Fibroblast of the conjunctiva (primary cell): ENCODE data around the gene KCNIP1.

Experiments
- DNase-seq: peaks from one replicate; pipeline ENCODE4 v3.0.0-alpha.2; 2010; ENCODE audit warnings: low read depth

Gene KCNIP1

GRCh38 chr5:170597872-170598271 lies 94.1 kb downstream of the KCNIP1 start:
- DNase-seq = no peak

GRCh38 chr5:170599756-170600155 lies 95.9 kb downstream of the KCNIP1 start:
- DNase-seq = no peak

- DNase-seq = no peak
These were observed 97.8 kb downstream of the KCNIP1 start for GRCh38 chr5:170601619-170602018.

- no peak for DNase-seq
These were observed 99.3 kb downstream of the KCNIP1 start for GRCh38 chr5:170603109-170603508.

- peak; percentile 13 for DNase-seq
These were observed 100.1 kb downstream of the KCNIP1 start for GRCh38 chr5:170603578-170604565.

GRCh38 chr5:170606941-170607340 lies 103.1 kb downstream of the KCNIP1 start:
- no peak for DNase-seq

GRCh38 chr5:170611449-170612090 lies 107.8 kb downstream of the KCNIP1 start:
- DNase-seq = no peak

GRCh38 chr5:170612256-170612678 lies 108.4 kb downstream of the KCNIP1 start:
- no peak for DNase-seq

GRCh38 chr5:170614065-170614490 lies 110.3 kb downstream of the KCNIP1 start:
- DNase-seq = no peak

- DNase-seq = no peak
These were observed 110.9 kb downstream of the KCNIP1 start for GRCh38 chr5:170614720-170615119.

- no peak for DNase-seq
These were observed 114.0 kb downstream of the KCNIP1 start for GRCh38 chr5:170617533-170618490.

GRCh38 chr5:170619869-170620268 lies 116.0 kb downstream of the KCNIP1 start:
- DNase-seq = no peak

GRCh38 chr5:170622933-170623332 lies 119.1 kb downstream of the KCNIP1 start:
- no peak for DNase-seq

- DNase-seq = peak; percentile 54
These were observed 119.9 kb downstream of the KCNIP1 start for GRCh38 chr5:170623576-170624181.

- DNase-seq = no peak
These were observed 121.7 kb downstream of the KCNIP1 start for GRCh38 chr5:170625221-170626165.

- no peak for DNase-seq
These were observed 122.8 kb downstream of the KCNIP1 start for GRCh38 chr5:170626507-170627150.

- DNase-seq = no peak
These were observed 123.5 kb downstream of the KCNIP1 start for GRCh38 chr5:170627271-170627670.

GRCh38 chr5:170628028-170628427 lies 124.2 kb downstream of the KCNIP1 start:
- DNase-seq = no peak

- DNase-seq = no peak
These were observed 125.1 kb downstream of the KCNIP1 start for GRCh38 chr5:170628691-170629565.
